GM23248 (cell line): ENCODE measurements around the gene ZNF497.

Source experiments
- EZH2 ChIP-seq: fragments of 200-600 bp; sonication (generic); IDR thresholded peaks from 2 replicates; pipeline ENCODE4 v1.6.1; 2018; ENCODE audit warnings: antibody characterized with exemption, mild to moderate bottlenecking; ENCODE audit not compliant: insufficient read depth, poor library complexity, severe bottlenecking
- EZH2phosphoT487 ChIP-seq: fragments of 200-600 bp; sonication (generic); IDR thresholded peaks from 2 replicates; pipeline ENCODE4 v1.6.1; 2018; ENCODE audit warnings: antibody characterized with exemption, moderate library complexity, mild to moderate bottlenecking, low read depth; ENCODE audit not compliant: insufficient read depth

DNA sequence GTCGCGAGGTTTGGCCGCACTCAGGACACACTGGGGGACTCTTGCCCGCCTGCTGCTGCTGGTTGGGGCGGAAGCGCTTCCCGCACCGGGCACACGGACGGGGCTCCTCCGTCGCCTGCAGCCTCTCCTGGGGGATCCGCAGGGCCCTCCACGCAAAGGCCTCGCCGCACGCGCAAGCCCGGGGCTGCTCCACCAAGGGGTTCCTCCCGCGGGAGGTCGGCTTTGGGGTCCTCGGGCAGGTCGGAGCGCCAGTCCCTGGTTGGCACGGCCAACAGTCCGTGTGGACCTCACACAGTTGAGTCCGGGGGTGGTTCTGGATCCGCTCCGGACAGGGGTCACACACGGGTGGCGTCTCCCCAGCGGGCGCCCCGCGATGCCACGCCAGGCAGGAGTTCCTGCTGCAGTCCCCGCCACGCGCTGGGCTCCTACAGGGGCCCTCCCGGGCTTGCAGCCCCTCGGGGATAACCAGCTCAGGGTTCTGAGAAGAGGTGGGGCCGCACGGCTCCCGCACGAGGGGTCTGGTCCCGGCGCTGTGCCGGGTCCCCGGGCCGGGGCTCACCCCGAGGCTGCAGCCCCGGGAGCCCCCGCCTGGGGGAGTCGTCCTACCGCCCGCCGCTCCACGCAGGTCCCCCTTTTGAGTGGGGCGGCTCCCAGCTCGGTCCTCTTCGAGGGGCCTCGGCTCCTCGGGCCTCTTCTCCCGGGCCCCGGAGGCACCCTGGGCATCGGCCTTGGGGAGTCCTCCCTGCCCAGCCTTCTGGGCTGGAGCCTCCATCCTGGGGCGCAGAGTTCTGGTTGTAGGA, 6.2 kb upstream of the ZNF497 start:
- no peak for TF ChIP-seq EZH2
- TF ChIP-seq EZH2phosphoT487 = no peak
